ENCODE measurements around the gene INTS15. TPM values are rescaled to one million over a fixed set of nuclear protein-coding genes. Genes with fewer than 3 reads are reported as not detected.

INTS15 gene
- total RNA-seq, 2 experiments from 2014 or later, result 40.4 to 48.3 TPM

GRCh38 chr7:6652446-6653011 lies 62.7 kb downstream of the INTS15 start:
- ChIA-PET CTCF (interaction anchor here (0.5 kb wide), 1 partner anchor 28 kb away, joined by 3 read pairs; no protein-coding TSS in a partner anchor), POLR2A (no interaction called here)
- no peak for DNase-seq
- Mint-ChIP-seq H3K4me1 (no peaks in the 10 kb centered on the region), H3K27me3 (no peaks in the 10 kb centered on the region), H3K36me3 (ENCODE audit: low read depth) (peaks cover 46% of the 10 kb centered on the region), H3K4me3 (no peak overlapping the region), H3K9me3 (peaks cover 12% of the 10 kb centered on the region), H3K27ac (no peak overlapping the region)

- no peaks in the 10 kb centered on the region for H3K4me1 Mint-ChIP-seq
- peaks cover 12% of the 10 kb centered on the region for H3K9me3 Mint-ChIP-seq
- no peak overlapping the region for H3K4me3 Mint-ChIP-seq
- POLR2A ChIA-PET, result no interaction called here
- H3K27me3 Mint-ChIP-seq, result no peaks in the 10 kb centered on the region
- no peak overlapping the region for H3K27ac Mint-ChIP-seq
- H3K36me3 Mint-ChIP-seq (ENCODE audit: low read depth), result peaks cover 40% of the 10 kb centered on the region
- CTCF ChIA-PET, result no interaction called here
- no peak for DNase-seq
These were observed 63.5 kb downstream of the INTS15 start for GRCh38 chr7:6653071-6654003.

GRCh38 chr7:6654113-6654841 lies 64.5 kb downstream of the INTS15 start:
- no peaks in the 10 kb centered on the region for H3K4me1 Mint-ChIP-seq
- H3K27ac Mint-ChIP-seq, result no peak overlapping the region

GRCh38 chr7:6654842-6655610 lies 65.2 kb downstream of the INTS15 start:
- Mint-ChIP-seq H3K4me3 (no peak overlapping the region), H3K9me3 (peaks cover 12% of the 10 kb centered on the region), H3K36me3 (ENCODE audit: low read depth) (peaks cover 31% of the 10 kb centered on the region), H3K27ac (peak overlapping the region; percentile 2), H3K4me1 (no peaks in the 10 kb centered on the region), H3K27me3 (peaks cover 2% of the 10 kb centered on the region)
- POLR2A ChIA-PET, result no interaction called here
- CTCF ChIA-PET, result no interaction called here
- DNase-seq, result no peak

More at GRCh38 chr7:6654113-6654841, 64.5 kb downstream of the INTS15 start:
- ChIA-PET CTCF (no interaction called here), POLR2A (no interaction called here)
- H3K27me3 Mint-ChIP-seq, result no peaks in the 10 kb centered on the region
- H3K9me3 Mint-ChIP-seq, result peaks cover 12% of the 10 kb centered on the region
- no peak overlapping the region for H3K4me3 Mint-ChIP-seq
- H3K36me3 Mint-ChIP-seq (ENCODE audit: low read depth), result peaks cover 37% of the 10 kb centered on the region
- DNase-seq, result no peak

GRCh38 chr7:6655636-6656385 lies 66.0 kb downstream of the INTS15 start:
- Mint-ChIP-seq H3K4me3 (no peak overlapping the region), H3K27ac (no peak overlapping the region), H3K4me1 (no peaks in the 10 kb centered on the region), H3K27me3 (peaks cover 4% of the 10 kb centered on the region), H3K36me3 (ENCODE audit: low read depth) (peaks cover 23% of the 10 kb centered on the region), H3K9me3 (peaks cover 7% of the 10 kb centered on the region)
- POLR2A ChIA-PET, result no interaction called here
- CTCF ChIA-PET, result no interaction called here
- no peak for DNase-seq

GRCh38 chr7:6656413-6656812 lies 66.6 kb downstream of the INTS15 start:
- no peak overlapping the region for H3K27ac Mint-ChIP-seq
- peaks cover 20% of the 10 kb centered on the region for H3K36me3 Mint-ChIP-seq (ENCODE audit: low read depth)
- H3K9me3 Mint-ChIP-seq, result peaks cover 7% of the 10 kb centered on the region
- DNase-seq, result no peak
- ChIA-PET CTCF (no interaction called here), POLR2A (no interaction called here)
- H3K27me3 Mint-ChIP-seq, result peaks cover 8% of the 10 kb centered on the region
- H3K4me1 Mint-ChIP-seq, result no peaks in the 10 kb centered on the region
- H3K4me3 Mint-ChIP-seq, result no peak overlapping the region

Other genes starting within 250 kb of the INTS15 start
- 10 to 100 TPM; 11.2 to 17.2 TPM for gene FAM220A, start 241.1 kb upstream of the INTS15 start, total RNA-seq
- gene RAC1, start 215.5 kb upstream of the INTS15 start, total RNA-seq, result 100 to 1,000 TPM; 170 to 187 TPM
- 10 to 100 TPM; 18.3 to 22.4 TPM for gene DAGLB, start 142.1 kb upstream of the INTS15 start, total RNA-seq
- 10 to 100 TPM; 61.1 to 63.5 TPM for gene KDELR2, start 105.9 kb upstream of the INTS15 start, total RNA-seq
- gene GRID2IP, start 38.6 kb upstream of the INTS15 start, total RNA-seq, result under 1 TPM in 1 of 2 experiments, not detected in 1; 0.07 TPM
- gene ZDHHC4, start 12.6 kb upstream of the INTS15 start, total RNA-seq, result 10 to 100 TPM; 29.9 to 35.3 TPM
- under 1 TPM; 0.30 to 0.33 TPM for gene ZNF853, start 25.6 kb downstream of the INTS15 start, total RNA-seq
- 10 to 100 TPM; 20.2 to 31.5 TPM for gene ZNF316, start 47.3 kb downstream of the INTS15 start, total RNA-seq
- gene ZNF12, start 116.9 kb downstream of the INTS15 start, total RNA-seq, result 10 to 100 TPM; 24.9 to 25.7 TPM
- under 1 TPM; 0.22 to 0.31 TPM for gene RSPH10B2, start 164.1 kb downstream of the INTS15 start, total RNA-seq
- 10 to 100 TPM; 61.3 to 70.0 TPM for gene CCZ1B, start 236.3 kb downstream of the INTS15 start, total RNA-seq